Osteoblast (primary cell): ENCODE data around the gene CCDC178. TPM values are rescaled to one million over a fixed set of nuclear protein-coding genes. Genes with fewer than 3 reads are reported as not detected.

Experiments
- DNase-seq: peaks from one replicate; pipeline ENCODE4 v3.0.0; 2011; ENCODE audit warnings: low spot score, mixed read lengths; ENCODE audit not compliant: insufficient read length; ENCODE audit errors: missing footprints
- H2AFZ ChIP-seq: 2 replicates; pipeline ENCODE4 v1.6.0; 2011; ENCODE audit warnings: mild to moderate bottlenecking, low read length
- H3K27ac ChIP-seq: 2 replicates; pipeline ENCODE4 v1.5.1; 2011; ENCODE audit warnings: mild to moderate bottlenecking, low read depth, low read length, moderate library complexity
- H3K27me3 ChIP-seq: 2 replicates; pipeline ENCODE4 v1.6.0; 2012; ENCODE audit warnings: mild to moderate bottlenecking, control low read depth, inconsistent platforms, low read length, moderate library complexity; ENCODE audit not compliant: insufficient read depth
- H3K36me3 ChIP-seq: 2 replicates; pipeline ENCODE4 v1.5.1; 2011; ENCODE audit warnings: mild to moderate bottlenecking, low read length, control low read depth, moderate library complexity; ENCODE audit not compliant: insufficient read depth
- H3K4me1 ChIP-seq: 2 replicates; pipeline ENCODE4 v1.5.1; 2011; ENCODE audit warnings: mild to moderate bottlenecking, low read length, control low read depth, moderate library complexity; ENCODE audit not compliant: insufficient read depth
- H3K4me2 ChIP-seq: 2 replicates; pipeline ENCODE4 v1.6.0; 2011; ENCODE audit warnings: mild to moderate bottlenecking, low read length; ENCODE audit not compliant: insufficient read depth
- H3K4me3 ChIP-seq: fragments of 200-600 bp; sonication (generic); 3 replicates; pipeline ENCODE4 v1.5.1; 2012; ENCODE audit warnings: mild to moderate bottlenecking, low read length, inconsistent platforms; ENCODE audit not compliant: insufficient read depth
- H3K79me2 ChIP-seq: 2 replicates; pipeline ENCODE4 v1.6.0; 2012; ENCODE audit warnings: mild to moderate bottlenecking, low read length, control low read depth, inconsistent platforms; ENCODE audit not compliant: insufficient read depth
- H3K9me3 ChIP-seq: 2 replicates; pipeline ENCODE4 v1.5.1; 2011; ENCODE audit warnings: low read depth, low read length, control low read depth
- H4K20me1 ChIP-seq: 2 replicates; pipeline ENCODE4 v1.6.0; 2012; ENCODE audit warnings: mild to moderate bottlenecking, low read length, control low read depth; ENCODE audit not compliant: insufficient read depth
- CTCF ChIP-seq: IDR thresholded peaks from 2 replicates; pipeline ENCODE4 v1.5.1; 2011; ENCODE audit warnings: mild to moderate bottlenecking, low read depth, low read length, moderate library complexity; ENCODE audit errors: extremely low read depth
- total RNA-seq: library from RNA; depleted of rRNA; stranded (reverse); fragments of >200 nt; gene quantifications from 2 replicates; pipeline ENCODE4 v1.2.3, GENCODE V29; 2012

Gene CCDC178
- total RNA-seq, 1 donor, result not detected

- no peak for DNase-seq
- Histone ChIP-seq H3K4me3 (no peak overlapping the region), H3K27me3 (no peaks in the 10 kb centered on the region), H3K9me3 (no peaks in the 10 kb centered on the region), H4K20me1 (no peaks in the 10 kb centered on the region), H3K27ac (no peak overlapping the region), H3K4me1 (no peaks in the 10 kb centered on the region), H3K4me2 (no peak overlapping the region), H3K36me3 (no peaks in the 10 kb centered on the region), H3K79me2 (no peaks in the 10 kb centered on the region), H2AFZ (no peak overlapping the region)
- no peak for TF ChIP-seq CTCF
Measured at GRCh38 chr18:33195795-33196194, 244.7 kb downstream of the CCDC178 start.

- no peaks in the 10 kb centered on the region for H3K79me2 ChIP-seq
- H3K4me1 ChIP-seq, result no peaks in the 10 kb centered on the region
- TF ChIP-seq CTCF, result no peak
- no peak overlapping the region for H3K4me3 ChIP-seq
- no peaks in the 10 kb centered on the region for H3K27me3 ChIP-seq
- no peak for DNase-seq
- H3K4me2 ChIP-seq, result no peak overlapping the region
- H3K36me3 ChIP-seq, result no peaks in the 10 kb centered on the region
- no peaks in the 10 kb centered on the region for H3K9me3 ChIP-seq
- H4K20me1 ChIP-seq, result no peaks in the 10 kb centered on the region
- no peak overlapping the region for H3K27ac ChIP-seq
- no peak overlapping the region for H2AFZ ChIP-seq
Measured at GRCh38 chr18:33194793-33195192, 245.7 kb downstream of the CCDC178 start.

GRCh38 chr18:33184958-33185357, 255.6 kb downstream of the CCDC178 start:
- no peaks in the 10 kb centered on the region for H3K4me1 ChIP-seq
- no peaks in the 10 kb centered on the region for H4K20me1 ChIP-seq
- no peak for TF ChIP-seq CTCF
- H3K9me3 ChIP-seq, result no peaks in the 10 kb centered on the region
- DNase-seq, result no peak
- no peaks in the 10 kb centered on the region for H3K79me2 ChIP-seq
- H3K4me3 ChIP-seq, result no peak overlapping the region
- no peaks in the 10 kb centered on the region for H3K27me3 ChIP-seq
- H2AFZ ChIP-seq, result no peak overlapping the region
- H3K27ac ChIP-seq, result no peak overlapping the region
- no peaks in the 10 kb centered on the region for H3K36me3 ChIP-seq
- H3K4me2 ChIP-seq, result no peak overlapping the region

- Histone ChIP-seq H3K27ac (no peak overlapping the region), H3K36me3 (no peaks in the 10 kb centered on the region), H3K4me1 (no peaks in the 10 kb centered on the region), H2AFZ (no peak overlapping the region), H3K9me3 (no peaks in the 10 kb centered on the region), H3K27me3 (no peaks in the 10 kb centered on the region), H3K4me3 (no peak overlapping the region), H3K4me2 (no peak overlapping the region), H4K20me1 (no peaks in the 10 kb centered on the region), H3K79me2 (no peaks in the 10 kb centered on the region)
- no peak for TF ChIP-seq CTCF
- no peak for DNase-seq
Measured at GRCh38 chr18:33184175-33184574, 256.3 kb downstream of the CCDC178 start.
